HG02623 (cell line): ENCODE data around the gene HSPA12A.

Source experiments
- ATAC-seq: cut with Tn5 transposase; IDR thresholded peaks from one replicate; pipeline ENCODE4 v1.9.1; 2021; ENCODE audit warnings: moderate library complexity; ENCODE audit not compliant: unreplicated experiment

Gene HSPA12A

GRCh38 chr10:116671274-116671926 lies 71.0 kb downstream of the HSPA12A start:
- no peak for ATAC-seq

- ATAC-seq: no peak
These were observed 71.7 kb downstream of the HSPA12A start for GRCh38 chr10:116670706-116671105.

GRCh38 chr10:116669832-116670644 lies 72.3 kb downstream of the HSPA12A start:
- no peak for ATAC-seq

GRCh38 chr10:116669080-116669479 lies 73.3 kb downstream of the HSPA12A start:
- no peak for ATAC-seq

- ATAC-seq: no peak
These were observed 73.9 kb downstream of the HSPA12A start for GRCh38 chr10:116668446-116668845.

GRCh38 chr10:116668018-116668417 lies 74.3 kb downstream of the HSPA12A start:
- no peak for ATAC-seq

- ATAC-seq: no peak
These were observed 74.9 kb downstream of the HSPA12A start for GRCh38 chr10:116667484-116667883.

- no peak for ATAC-seq
These were observed 76.7 kb downstream of the HSPA12A start for GRCh38 chr10:116665541-116666125.

- no peak for ATAC-seq
These were observed 77.7 kb downstream of the HSPA12A start for GRCh38 chr10:116664631-116665030.

- ATAC-seq: no peak
These were observed 79.0 kb downstream of the HSPA12A start for GRCh38 chr10:116663342-116663741.

- ATAC-seq: no peak
These were observed 81.5 kb downstream of the HSPA12A start for GRCh38 chr10:116660860-116661259.

- no peak for ATAC-seq
These were observed 83.2 kb downstream of the HSPA12A start for GRCh38 chr10:116659049-116659670.

GRCh38 chr10:116657863-116658551 lies 84.4 kb downstream of the HSPA12A start:
- ATAC-seq: no peak

GRCh38 chr10:116656044-116656443 lies 86.3 kb downstream of the HSPA12A start:
- ATAC-seq: no peak

GRCh38 chr10:116655568-116655967 lies 86.8 kb downstream of the HSPA12A start:
- no peak for ATAC-seq

GRCh38 chr10:116654816-116655215 lies 87.5 kb downstream of the HSPA12A start:
- no peak for ATAC-seq

GRCh38 chr10:116653885-116654284 lies 88.5 kb downstream of the HSPA12A start:
- no peak for ATAC-seq

GRCh38 chr10:116648903-116649302 lies 93.5 kb downstream of the HSPA12A start:
- no peak for ATAC-seq

GRCh38 chr10:116646502-116646901 lies 95.9 kb downstream of the HSPA12A start:
- no peak for ATAC-seq

GRCh38 chr10:116637830-116638229 lies 104.5 kb downstream of the HSPA12A start:
- ATAC-seq: no peak

GRCh38 chr10:116636976-116637375 lies 105.4 kb downstream of the HSPA12A start:
- ATAC-seq: no peak
